Fibroblast of mammary gland (primary cell): ENCODE data around the gene KIF12.

Experiments
- DNase-seq: peaks from one replicate; pipeline ENCODE4 v3.0.0-alpha.2; 2010; ENCODE audit warnings: low read depth
- H3K4me3 ChIP-seq: 2 replicates; pipeline ENCODE4 v1.5.1; 2011; ENCODE audit warnings: low read depth, mild to moderate bottlenecking, low read length, moderate library complexity; ENCODE audit not compliant: control insufficient read depth
- TF ChIP-seq, protein P1 (sequence below): conservative IDR thresholded peaks from 2 replicates; pipeline ENCODE4 v1.5.1; 2011; ENCODE audit warnings: low read depth, low read length, inconsistent platforms; ENCODE audit not compliant: control insufficient read depth, insufficient read depth

Gene KIF12

DNA sequence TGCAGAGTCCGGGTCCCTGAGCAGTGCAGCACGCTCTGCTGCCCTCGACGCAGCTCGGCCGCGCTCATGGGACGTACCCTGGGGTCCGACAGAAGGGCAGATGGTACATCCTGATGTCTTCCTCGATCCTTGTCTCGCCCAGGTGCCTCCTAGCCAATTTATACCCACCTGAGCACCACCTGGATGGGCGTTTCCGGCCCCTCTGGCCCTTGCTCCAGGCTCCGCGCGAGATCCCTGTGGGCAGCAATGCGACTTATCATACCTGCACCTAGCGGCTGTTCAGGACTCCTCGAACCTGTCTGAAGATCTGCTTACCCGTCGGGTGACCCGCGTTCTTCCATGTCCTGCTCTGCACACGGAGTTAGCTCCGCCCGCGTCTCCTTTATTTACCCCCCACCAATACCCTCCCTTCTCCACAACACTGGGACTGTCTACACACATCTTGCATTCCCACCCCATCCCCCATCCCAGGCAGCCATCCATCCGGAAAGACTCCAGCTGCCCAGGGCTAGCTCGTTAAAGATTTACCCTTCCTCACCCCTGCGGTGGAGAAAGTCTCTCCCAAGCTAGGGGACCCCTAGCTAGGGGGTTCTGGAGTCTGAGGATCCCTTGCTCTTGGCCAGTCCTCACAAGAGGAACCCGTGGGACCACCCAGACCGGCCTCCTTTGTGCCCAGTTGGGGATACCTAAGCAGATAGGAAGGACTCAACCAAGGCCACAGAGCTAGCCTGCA lies at the start of gene KIF12:
Gene KIF12, minus strand, starts transcription at position 357 of the 733 bp plus-strand sequence. Its CDS starts 16 bp downstream, at position 341.
- DNase-seq, result no peak
- TF ChIP-seq, protein P1, sequence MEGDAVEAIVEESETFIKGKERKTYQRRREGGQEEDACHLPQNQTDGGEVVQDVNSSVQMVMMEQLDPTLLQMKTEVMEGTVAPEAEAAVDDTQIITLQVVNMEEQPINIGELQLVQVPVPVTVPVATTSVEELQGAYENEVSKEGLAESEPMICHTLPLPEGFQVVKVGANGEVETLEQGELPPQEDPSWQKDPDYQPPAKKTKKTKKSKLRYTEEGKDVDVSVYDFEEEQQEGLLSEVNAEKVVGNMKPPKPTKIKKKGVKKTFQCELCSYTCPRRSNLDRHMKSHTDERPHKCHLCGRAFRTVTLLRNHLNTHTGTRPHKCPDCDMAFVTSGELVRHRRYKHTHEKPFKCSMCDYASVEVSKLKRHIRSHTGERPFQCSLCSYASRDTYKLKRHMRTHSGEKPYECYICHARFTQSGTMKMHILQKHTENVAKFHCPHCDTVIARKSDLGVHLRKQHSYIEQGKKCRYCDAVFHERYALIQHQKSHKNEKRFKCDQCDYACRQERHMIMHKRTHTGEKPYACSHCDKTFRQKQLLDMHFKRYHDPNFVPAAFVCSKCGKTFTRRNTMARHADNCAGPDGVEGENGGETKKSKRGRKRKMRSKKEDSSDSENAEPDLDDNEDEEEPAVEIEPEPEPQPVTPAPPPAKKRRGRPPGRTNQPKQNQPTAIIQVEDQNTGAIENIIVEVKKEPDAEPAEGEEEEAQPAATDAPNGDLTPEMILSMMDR, result no peak
- H3K4me3 ChIP-seq, result no peak within 1 kb of the TSS

DNA sequence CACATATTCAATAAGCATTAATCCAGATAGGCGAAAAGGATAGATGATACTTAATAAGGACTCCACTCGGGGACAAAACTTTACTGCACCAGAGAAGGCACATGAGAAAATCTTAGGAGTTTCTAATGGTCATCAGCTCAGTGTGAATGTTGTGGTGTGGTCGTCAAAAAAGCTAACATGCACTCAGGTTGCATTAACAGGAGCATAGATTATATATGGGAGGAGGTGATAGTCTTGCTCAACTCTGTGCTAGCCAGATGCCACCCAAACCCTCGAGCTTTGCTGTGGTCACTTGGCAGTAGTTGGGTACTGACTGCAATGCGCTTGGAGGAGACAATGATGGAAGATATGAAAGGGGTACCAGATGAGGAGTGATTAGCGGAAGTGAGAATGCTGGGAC lies 47.6 kb upstream of the KIF12 start:
- no peak overlapping the region for H3K4me3 ChIP-seq
- TF ChIP-seq, protein P1, result no peak
- DNase-seq, result no peak

DNA sequence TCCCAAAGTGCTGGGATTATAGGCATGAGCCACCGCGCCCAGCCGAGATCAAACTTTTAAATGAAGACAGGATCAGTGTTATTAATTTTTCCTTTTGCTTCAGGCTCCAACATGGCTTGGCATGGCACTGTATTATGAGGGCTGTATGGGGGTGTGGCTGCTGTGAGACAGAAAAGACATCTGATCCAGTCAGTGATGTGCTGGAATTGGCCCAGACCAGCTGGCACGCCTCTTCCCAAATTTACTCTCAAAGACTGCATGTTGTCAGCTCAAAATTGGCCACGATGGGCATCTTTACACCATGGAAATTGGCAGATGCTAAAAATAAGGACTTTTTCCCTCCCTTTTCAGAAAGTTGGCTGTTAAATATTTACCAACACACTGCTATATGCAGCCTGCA lies 44.1 kb upstream of the KIF12 start:
- no peak for DNase-seq
- TF ChIP-seq, protein P1, result no peak

DNA sequence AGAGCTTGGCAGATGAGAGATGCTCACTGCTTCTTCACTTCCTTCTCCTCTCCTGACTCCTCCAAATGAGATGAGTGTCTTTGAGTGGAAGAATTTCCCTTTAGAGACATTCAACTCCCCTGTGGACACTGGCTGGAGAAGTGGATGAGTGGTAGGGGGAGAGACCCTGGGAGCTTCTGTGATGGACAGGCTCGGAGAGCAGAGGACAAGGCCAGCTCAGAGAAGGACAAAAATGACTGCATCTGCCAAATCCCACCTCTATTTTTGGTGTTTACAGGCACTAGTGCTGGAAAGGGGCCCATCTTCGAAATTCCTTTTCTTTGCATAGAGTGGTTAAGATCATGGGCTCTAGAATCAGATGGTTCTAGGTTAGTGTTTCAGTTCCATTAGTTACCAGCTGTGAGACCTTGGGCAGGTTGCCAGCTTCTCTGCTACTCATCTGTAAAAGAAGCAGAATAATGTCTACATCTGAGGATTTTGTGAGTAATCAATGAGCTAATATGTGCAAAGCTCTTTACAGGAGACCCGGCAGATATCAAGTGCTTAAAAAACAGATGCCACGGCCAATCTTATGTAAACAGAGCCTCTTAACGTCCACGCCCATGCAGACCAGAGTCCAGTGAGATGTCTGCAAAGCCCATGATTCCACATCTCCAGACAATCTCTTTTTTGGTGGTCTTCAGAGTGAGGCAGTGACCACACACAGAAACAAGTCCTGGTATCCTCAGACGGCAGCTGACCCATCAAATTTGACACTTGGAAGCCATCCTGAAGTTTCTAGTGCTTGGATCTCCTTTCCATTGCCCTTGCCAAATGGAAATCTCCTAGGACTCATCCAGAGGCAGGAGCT lies 42.7 kb upstream of the KIF12 start:
- no peak overlapping the region for H3K4me3 ChIP-seq
- TF ChIP-seq, protein P1, result no peak
- DNase-seq, result peak; percentile 67

More for the DNA sequence above, 44.1 kb upstream of the KIF12 start:
- H3K4me3 ChIP-seq, result no peak overlapping the region

DNA sequence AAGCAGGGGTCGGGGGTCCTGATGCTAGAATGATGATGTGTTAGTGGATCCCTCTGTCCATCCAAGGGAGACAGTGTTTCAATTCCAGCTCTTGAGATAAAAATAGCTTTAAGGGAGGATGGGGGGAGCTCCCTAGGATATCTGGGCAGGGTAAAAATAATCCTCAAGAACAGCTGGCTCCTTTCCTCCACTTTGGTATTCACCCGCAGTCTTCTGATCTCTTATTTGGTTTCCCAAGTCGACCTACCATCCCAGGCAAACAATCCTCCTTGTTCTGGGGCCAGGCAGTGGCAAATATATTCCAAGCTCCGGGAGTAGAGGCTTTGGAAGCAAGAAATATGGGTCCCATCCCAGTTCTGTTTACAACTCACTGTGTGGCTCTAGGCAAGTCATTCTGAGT lies 41.8 kb upstream of the KIF12 start:
- DNase-seq, result no peak
- TF ChIP-seq, protein P1, result no peak
- H3K4me3 ChIP-seq, result no peak overlapping the region

DNA sequence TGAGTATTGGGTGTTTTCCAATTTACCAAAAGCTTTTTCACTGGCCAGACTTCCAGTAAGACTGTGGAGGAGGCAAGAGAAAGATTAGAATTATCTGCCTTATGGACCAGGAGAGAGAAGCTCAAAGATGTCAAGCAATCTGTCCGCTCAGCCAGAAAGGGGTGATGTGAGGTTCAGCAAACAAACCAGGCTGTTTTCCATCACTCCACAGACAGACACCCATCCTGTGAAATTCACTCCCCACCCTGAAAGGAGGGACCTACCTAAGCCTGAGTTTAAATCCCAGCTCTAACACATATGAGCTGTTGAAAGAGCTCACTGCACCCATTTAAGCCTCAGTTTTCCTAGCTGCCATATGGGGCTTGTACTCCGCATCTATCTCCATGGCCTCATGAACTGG lies 41.3 kb upstream of the KIF12 start:
- no peak for DNase-seq
- TF ChIP-seq, protein P1, result no peak
- no peak overlapping the region for H3K4me3 ChIP-seq
